Neural cell (in vitro differentiated cells): Measurements from ENCODE around the gene CTDP1. TPM values are rescaled to one million over a fixed set of nuclear protein-coding genes. Genes with fewer than 3 reads are reported as not detected.

Experiments
- H2AFZ ChIP-seq: fragments of 200-600, 300-800 bp; sonication (generic), shearing (Covaris generic); 2 replicates; pipeline ENCODE4 v1.6.0; 2014; ENCODE audit warnings: low read depth, mild to moderate bottlenecking, antibody characterized with exemption, low read length, moderate library complexity
- H3F3A ChIP-seq: fragments of 200-600 bp; shearing (Covaris generic); 2 replicates; pipeline ENCODE4 v1.6.1; 2016; ENCODE audit warnings: mild to moderate bottlenecking, moderate library complexity, mixed read lengths, antibody characterized with exemption, low read length; ENCODE audit not compliant: insufficient read depth, poor library complexity, severe bottlenecking
- H3K27ac ChIP-seq: fragments of 200-600, 300-800 bp; sonication (generic), shearing (Covaris generic); 2 replicates; pipeline ENCODE4 v1.5.1; 2014; ENCODE audit warnings: mild to moderate bottlenecking, low read length, moderate library complexity
- H3K27me3 ChIP-seq: fragments of 300-800, 200-600 bp; sonication (generic), shearing (Covaris generic); 2 replicates; pipeline ENCODE4 v1.6.0; 2014; ENCODE audit warnings: mild to moderate bottlenecking, low read depth, low read length, moderate library complexity; ENCODE audit not compliant: insufficient read depth
- H3K36me3 ChIP-seq: fragments of 300-800, 200-600 bp; sonication (generic), shearing (Covaris generic); 2 replicates; pipeline ENCODE4 v1.5.1; 2014; ENCODE audit warnings: mild to moderate bottlenecking, antibody characterized with exemption, low read length, moderate library complexity; ENCODE audit not compliant: insufficient read depth
- H3K4me2 ChIP-seq: fragments of 300-800, 200-600 bp; sonication (generic), shearing (Covaris generic); 2 replicates; pipeline ENCODE4 v1.6.0; 2014; ENCODE audit warnings: mild to moderate bottlenecking, low read length
- H3K4me3 ChIP-seq: fragments of 300-800, 200-600 bp; sonication (generic), shearing (Covaris generic); 2 replicates; pipeline ENCODE4 v1.5.1; 2014; ENCODE audit warnings: mild to moderate bottlenecking, low read length, moderate library complexity
- H3K79me2 ChIP-seq: fragments of 200-600 bp; shearing (Covaris generic); replicated peaks from 2 replicates; pipeline ENCODE4 v1.6.0; 2014; ENCODE audit warnings: mild to moderate bottlenecking, low read length, moderate library complexity; ENCODE audit not compliant: insufficient read depth
- H3K9ac ChIP-seq: fragments of 300-800, 200-600 bp; sonication (generic), shearing (Covaris generic); 2 replicates; pipeline ENCODE4 v1.6.1; 2016; ENCODE audit warnings: mild to moderate bottlenecking, low read length, mixed read lengths
- H3K9me2 ChIP-seq: fragments of 200-600 bp; shearing (Covaris generic); 2 replicates; pipeline ENCODE4 v1.6.1; 2016; ENCODE audit warnings: mild to moderate bottlenecking, low read length, mixed read lengths; ENCODE audit not compliant: insufficient read depth
- H3K9me3 ChIP-seq: fragments of 200-600, 300-800 bp; sonication (generic), shearing (Covaris generic); 2 replicates; pipeline ENCODE4 v1.6.1; 2016; ENCODE audit warnings: mild to moderate bottlenecking, mixed run types, low read length, moderate library complexity, mixed read lengths
- H4K20me1 ChIP-seq: fragments of 200-600 bp; shearing (Covaris generic); 2 replicates; pipeline ENCODE4 v1.6.1; 2016; ENCODE audit warnings: mild to moderate bottlenecking, mixed run types; ENCODE audit not compliant: insufficient read depth
- CTCF ChIP-seq: fragments of 450-650 bp; IDR thresholded peaks from 2 replicates; pipeline ENCODE4 v1.5.1; 2014; ENCODE audit warnings: antibody characterized with exemption, mild to moderate bottlenecking, moderate library complexity; ENCODE audit not compliant: poor library complexity, severe bottlenecking
- EP300 ChIP-seq: fragments of 450-650 bp; conservative IDR thresholded peaks from 2 replicates; pipeline ENCODE4 v1.6.1; 2014; ENCODE audit warnings: antibody characterized with exemption, mild to moderate bottlenecking, moderate library complexity; ENCODE audit not compliant: poor library complexity, severe bottlenecking
- EZH2 ChIP-seq: fragments of 200-600, 300-800 bp; shearing (Covaris generic), sonication (generic); IDR thresholded peaks from 2 replicates; pipeline ENCODE4 v1.6.1; 2014; ENCODE audit warnings: antibody characterized with exemption, low read length, borderline replicate concordance, mild to moderate bottlenecking; ENCODE audit not compliant: insufficient read depth, poor library complexity, severe bottlenecking
- MXI1 ChIP-seq: fragments of 450-650 bp; conservative IDR thresholded peaks from 2 replicates; pipeline ENCODE4 v1.6.1; 2014; ENCODE audit warnings: antibody characterized with exemption, mild to moderate bottlenecking; ENCODE audit not compliant: poor library complexity, severe bottlenecking
- POLR2AphosphoS5 ChIP-seq: IDR thresholded peaks from 2 replicates; pipeline ENCODE4 v1.6.1; 2012
- RAD21 ChIP-seq: fragments of 450-650 bp; conservative IDR thresholded peaks from 2 replicates; pipeline ENCODE4 v1.6.1; 2014; ENCODE audit warnings: antibody characterized with exemption, mild to moderate bottlenecking, moderate library complexity
- REST ChIP-seq: IDR thresholded peaks from 2 replicates; pipeline ENCODE4 v1.6.1; 2012; ENCODE audit warnings: borderline replicate concordance
- SMC3 ChIP-seq: fragments of 450-650 bp; conservative IDR thresholded peaks from 2 replicates; pipeline ENCODE4 v1.6.1; 2014; ENCODE audit warnings: antibody characterized with exemption, mild to moderate bottlenecking, moderate library complexity; ENCODE audit not compliant: poor library complexity
- TAF1 ChIP-seq: IDR thresholded peaks from 2 replicates; pipeline ENCODE4 v1.6.1; 2012; ENCODE audit warnings: low read depth
- polyA plus RNA-seq: library from polyadenylated mRNA; depleted of rRNA; stranded (reverse); fragments of >200 nt; gene quantifications from 2 replicates; pipeline ENCODE4 v1.2.3, GENCODE V29; 2014

CTDP1 gene
- polyA plus RNA-seq, 1 donor from 2014 or later = 22.3 TPM

- Histone ChIP-seq H3K79me2 (no peaks in the 10 kb centered on the region), H3K4me3 (no peak overlapping the region), H3K9me2 (no peaks in the 10 kb centered on the region), H3K9me3 (no peaks in the 10 kb centered on the region), H4K20me1 (no peaks in the 10 kb centered on the region), H3F3A (no peaks in the 10 kb centered on the region), H3K27ac (no peak overlapping the region), H3K9ac (no peak overlapping the region), H3K4me2 (no peak overlapping the region), H3K27me3 (no peaks in the 10 kb centered on the region), H2AFZ (no peak overlapping the region), H3K36me3 (peaks cover 3% of the 10 kb centered on the region)
- TF ChIP-seq EP300 (no peak), EZH2 (no peak), REST (no peak), TAF1 (no peak), SMC3 (no peak), MXI1 (no peak), CTCF (no peak), POLR2AphosphoS5 (no peak), RAD21 (no peak)
Measured at GRCh38 chr18:79738041-79738461, 58.4 kb downstream of the CTDP1 start.

DNA sequence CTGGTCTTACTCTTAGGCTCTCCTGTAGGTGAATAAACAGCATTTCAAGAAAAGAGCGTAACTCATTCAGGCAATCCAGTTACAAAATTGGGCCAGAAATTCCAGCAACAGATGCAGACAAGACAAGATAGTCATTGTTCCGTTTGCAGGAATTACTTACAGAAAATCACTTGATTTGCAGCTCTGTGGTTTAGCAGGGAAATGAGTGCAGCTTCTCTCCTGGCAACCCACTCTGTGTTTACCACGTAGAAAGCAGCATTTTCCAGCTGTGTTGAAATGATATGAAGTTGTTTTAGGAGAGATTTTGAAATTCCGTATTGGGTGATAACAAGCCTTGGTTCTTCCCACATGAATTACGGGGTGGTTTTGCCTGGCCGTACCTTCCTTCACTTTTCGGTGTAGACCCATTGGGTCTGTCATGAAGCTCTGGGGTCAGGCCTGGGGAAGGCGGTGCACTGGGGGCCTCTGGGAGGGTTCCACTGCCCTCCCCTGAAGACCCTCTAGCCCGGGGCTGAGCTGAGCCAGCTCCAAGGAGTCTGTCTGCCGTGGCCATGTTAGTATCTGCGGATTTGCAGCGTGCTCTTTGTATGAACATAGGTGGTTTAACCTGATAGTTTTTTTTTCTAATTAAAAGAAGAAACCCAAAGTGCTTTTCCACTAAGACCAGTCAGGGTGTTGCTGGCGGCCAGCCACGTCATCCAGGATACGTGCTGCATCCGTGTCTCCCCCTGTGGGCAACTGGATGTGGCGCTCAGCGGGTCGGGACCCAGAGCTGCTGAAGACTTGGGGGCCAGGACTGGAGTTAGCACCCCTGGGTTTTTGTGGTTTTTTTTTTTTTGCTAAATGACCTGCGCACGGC lies 59.2 kb downstream of the CTDP1 start:
- Histone ChIP-seq H3K36me3 (no peaks in the 10 kb centered on the region), H3K9ac (no peak overlapping the region), H3K79me2 (no peaks in the 10 kb centered on the region), H2AFZ (no peak overlapping the region), H3F3A (no peaks in the 10 kb centered on the region), H3K4me2 (no peak overlapping the region), H3K9me3 (no peaks in the 10 kb centered on the region), H3K4me3 (no peak overlapping the region), H3K9me2 (no peaks in the 10 kb centered on the region), H3K27ac (no peak overlapping the region), H4K20me1 (no peaks in the 10 kb centered on the region), H3K27me3 (no peaks in the 10 kb centered on the region)
- TF ChIP-seq CTCF = no peak
- TF ChIP-seq RAD21 = no peak
- TF ChIP-seq EZH2 = no peak
- no peak for TF ChIP-seq EP300
- TF ChIP-seq SMC3 = no peak
- no peak for TF ChIP-seq REST
- TF ChIP-seq MXI1 = no peak
